HG03521 (cell line): ENCODE measurements around the gene AMER3.

Experiments used
- ATAC-seq: cut with Tn5 transposase; IDR thresholded peaks from one replicate; pipeline ENCODE4 v1.9.1; 2021; ENCODE audit warnings: mild to moderate bottlenecking, moderate library complexity; ENCODE audit not compliant: unreplicated experiment

AMER3 gene

DNA sequence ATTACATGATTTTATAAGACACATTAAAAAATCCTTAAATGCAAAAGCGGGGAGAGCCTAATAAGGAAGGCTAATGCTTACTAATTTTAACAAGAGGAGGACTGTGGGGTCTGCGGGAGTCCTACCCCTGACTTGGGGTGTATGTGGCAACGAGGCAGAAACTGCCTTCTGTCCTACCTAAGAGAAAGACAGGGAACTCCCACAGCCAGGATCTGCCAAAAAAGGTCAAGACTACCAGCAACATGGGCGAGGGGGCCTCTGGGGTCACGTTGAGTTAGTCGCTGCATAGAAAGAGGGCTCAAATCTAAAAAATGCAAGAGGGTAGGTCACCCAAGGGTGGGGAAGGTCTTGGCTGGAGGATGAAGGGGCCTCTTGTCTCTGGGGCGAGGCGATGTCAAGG lies 529 bp upstream of the AMER3 start:
- ATAC-seq: no peak

DNA sequence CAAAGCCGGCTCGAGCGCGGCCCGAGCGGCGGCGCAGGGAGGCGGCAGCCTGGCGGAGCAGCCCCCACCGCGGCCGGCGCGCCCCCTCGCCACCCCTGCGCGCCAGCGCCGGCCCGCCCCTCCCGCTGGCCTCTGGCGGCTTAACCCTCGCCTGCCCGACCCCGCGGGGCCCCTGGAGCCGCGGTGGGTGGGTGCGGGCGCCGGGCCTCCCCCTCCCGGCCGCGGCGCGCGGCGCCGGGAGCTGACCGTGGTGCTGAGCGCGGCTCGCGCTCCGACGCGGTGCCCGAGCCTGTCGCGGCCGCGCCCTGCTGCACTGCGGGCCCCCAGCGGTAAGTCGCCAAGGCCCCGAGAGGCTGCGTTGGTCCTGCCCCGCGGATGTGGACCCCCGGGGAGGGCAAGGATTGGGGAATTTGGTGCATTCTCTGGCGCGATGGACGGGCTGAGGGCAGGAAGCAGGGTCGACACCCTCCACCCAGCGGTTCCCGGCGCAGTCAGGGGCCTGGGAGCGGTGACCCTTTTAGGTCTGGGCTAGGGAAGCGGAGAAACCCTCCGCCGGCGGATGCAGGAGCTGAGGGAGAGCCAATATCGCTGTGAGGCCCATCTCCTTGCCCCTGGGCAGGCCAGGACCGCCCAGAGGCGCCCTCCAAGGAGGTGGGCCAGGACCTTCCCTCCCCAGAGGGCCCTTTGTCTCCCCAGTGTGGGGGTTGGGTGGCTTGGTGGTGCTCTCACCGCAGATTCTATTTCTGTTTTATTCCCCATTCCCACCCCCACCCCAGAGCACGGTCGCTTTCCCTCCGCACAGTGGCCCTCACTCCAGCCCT lies 923 bp downstream of the AMER3 start:
- no peak for ATAC-seq

DNA sequence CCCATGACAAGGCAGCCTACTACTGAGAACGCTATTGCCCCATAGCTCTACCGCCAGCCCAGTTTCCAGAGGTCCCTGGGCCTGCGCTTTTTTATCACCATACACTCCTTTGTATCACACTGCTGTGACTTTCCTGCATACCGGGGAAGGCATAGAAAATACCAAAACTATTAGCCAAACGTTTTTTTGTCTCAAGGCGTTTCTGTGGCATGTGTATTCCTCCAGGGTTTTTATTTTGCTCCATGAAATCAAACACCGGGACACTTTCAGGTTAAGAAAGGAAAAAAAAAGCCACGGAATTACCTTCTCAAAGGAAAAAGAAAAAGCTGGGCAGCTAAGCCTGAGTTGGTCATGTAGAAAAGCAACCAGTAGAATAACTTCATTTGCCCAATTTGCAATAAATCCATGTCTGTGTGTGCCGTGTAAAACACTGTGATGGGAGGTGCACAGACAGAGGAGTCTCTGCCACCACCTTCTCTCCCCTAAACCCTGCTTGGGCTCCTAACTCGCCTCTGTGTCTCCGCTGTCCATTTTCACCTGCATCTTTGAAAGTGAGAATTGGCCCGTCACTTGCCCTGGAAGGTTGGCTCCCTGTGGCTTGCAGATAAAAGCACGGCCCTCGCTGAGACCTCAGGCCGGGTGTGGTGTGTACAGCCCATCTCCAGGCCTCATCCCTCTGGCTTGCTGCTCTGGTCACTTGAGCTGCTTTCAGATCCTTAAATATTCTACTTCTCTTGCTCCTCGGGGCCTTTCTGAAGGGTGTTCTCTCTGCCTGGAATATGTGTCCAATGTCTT lies 1.7 kb downstream of the AMER3 start:
- ATAC-seq: no peak

DNA sequence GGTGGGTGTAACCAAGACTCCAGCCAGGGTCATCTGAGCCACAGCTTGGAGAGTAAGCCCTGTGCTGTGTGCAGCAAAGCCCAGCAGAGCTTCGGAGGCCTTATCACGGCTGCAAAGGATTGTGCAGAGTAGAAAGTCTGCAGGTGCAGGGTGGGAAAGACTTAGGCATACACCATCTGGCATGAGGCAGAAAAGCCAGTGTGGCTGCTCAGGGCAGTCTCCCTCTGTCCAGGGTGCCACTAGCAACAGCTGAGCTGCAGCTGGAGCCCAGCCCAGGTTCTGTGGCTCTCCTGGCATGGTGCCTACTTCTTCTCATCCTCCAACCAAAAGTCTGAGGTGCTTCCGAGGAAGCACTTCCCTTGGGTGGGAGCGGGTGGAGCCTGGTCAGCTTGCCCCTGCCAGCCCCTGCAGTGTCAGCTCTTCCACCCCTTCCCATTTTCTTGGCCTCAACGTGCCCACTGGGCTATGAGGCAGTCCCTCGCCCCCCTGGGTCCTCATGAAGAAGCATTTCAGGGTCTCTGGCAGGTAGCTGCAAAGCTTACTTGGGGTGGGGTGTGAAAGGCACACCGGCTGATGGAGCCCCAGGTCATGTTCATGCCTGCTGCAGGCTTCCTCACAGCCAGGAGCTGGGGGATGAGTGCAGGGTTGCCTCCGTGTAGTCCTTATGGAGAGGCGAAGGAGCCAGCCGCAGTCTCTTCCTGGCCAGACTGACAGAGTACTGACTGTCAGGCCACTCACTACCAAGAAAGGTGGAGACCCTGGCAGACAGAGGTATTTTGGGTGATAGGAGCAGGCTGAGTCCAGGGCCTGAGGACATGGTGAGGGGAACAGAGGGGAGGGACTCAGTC lies 4.8 kb downstream of the AMER3 start:
- no peak for ATAC-seq

DNA sequence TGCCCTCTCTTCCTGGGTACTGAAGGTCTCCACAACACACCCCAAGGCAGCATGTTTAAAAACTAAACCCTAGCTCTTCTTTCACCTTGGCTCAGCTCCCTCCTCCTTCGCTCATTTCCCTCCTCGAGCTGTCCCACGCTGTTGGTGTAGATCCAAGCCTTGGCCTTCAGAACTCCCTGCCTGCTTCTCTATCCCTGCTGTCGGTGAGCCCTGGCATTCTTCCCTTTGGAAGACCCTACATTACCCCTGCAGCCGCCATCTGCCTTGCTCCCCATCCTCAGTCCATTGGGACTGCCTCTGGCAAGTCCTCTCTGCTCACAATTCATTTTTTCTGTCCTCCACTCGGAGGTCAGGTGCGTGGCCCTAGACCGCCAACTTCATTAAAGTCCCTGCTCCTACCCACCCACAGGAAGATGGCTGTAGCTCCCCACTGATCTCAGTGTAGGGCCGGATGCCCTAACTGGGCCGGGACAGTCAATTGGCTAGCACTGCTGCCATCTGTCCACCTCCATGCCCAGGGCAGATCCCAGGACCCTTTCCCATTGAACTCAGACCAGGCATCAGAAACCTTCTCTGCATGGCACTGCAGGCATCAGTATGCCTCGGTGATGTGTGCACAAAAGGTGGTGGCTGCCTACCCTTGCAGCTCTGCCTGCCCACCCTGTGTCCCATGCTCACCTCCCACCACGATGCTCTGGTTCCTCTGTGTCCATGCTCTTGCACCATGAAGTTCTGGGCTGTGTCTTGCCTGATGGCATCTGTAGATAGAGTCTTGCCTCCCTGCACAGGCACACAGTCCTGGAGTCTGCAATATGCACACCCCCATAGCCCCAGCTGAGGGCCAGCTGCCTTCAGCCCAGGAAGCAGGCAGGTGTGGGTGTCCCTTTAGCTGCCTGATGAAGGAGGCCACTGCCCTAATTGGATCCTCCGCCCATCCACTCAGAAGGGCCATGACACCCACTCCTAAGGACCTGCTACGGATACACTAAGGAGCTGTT lies 5.7 kb downstream of the AMER3 start:
- no peak for ATAC-seq

DNA sequence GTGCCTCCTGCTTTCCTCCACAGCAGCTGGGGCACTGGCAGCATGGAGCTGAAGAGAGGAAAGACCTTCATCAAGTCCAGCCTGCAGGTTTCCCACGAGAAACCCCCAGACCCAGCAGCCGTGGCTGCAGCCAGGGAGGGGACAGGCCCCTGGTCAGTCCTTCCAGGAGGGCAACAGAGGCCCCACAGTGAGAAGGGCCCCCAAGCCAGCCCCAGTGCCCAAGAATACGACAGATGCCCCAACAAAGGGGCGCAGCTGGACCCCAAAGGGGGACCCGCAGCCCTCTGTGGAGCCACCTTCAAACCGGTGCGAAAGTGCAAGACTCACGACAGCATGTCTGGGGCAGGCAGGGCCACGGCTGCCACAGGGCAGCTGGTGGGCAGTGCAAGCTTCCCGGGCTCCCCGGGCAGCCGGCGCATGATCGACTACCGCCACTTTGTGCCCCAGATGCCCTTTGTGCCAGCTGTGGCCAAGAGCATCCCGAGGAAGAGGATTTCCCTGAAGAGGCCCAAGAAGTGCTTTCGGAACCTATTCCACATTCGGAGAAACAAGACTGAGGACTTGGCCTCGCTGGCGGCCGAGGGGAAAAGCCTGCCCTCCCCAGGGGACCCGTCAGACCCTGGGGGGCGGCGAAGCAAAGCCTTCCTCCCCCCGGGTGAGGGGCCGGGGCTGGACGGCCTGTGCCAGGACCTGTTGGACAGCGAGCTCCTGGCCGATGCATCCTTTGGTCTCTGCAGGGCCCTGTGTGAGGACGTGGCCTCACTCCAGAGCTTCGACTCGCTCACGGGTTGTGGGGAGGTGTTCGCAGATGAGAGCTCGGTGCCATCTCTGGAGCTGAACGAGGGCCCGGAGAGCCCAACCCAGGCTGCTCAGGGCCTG lies 6.9 kb downstream of the AMER3 start:
- no peak for ATAC-seq

DNA sequence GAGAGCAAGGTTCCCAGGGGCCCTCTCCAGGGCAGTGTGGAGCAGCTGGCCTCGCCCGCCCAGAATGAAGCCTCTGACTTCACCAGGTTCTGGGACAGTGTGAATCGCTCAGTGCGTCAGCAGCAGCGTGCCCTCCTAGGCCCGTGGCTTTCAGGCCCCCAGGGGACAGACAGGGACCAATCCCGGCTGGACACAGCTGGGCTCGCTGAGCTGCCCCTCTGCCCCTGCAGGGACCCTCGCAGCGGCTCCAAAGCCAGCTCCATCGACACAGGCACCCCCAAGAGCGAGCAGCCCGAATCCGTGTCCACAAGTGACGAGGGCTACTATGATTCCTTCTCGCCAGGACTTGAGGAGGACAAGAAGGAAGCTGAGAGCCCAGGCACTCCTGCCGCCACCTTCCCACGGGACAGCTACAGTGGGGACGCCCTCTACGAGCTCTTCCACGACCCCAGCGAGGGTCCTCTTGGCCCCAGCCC lies 7.6 kb downstream of the AMER3 start:
- ATAC-seq: no peak

DNA sequence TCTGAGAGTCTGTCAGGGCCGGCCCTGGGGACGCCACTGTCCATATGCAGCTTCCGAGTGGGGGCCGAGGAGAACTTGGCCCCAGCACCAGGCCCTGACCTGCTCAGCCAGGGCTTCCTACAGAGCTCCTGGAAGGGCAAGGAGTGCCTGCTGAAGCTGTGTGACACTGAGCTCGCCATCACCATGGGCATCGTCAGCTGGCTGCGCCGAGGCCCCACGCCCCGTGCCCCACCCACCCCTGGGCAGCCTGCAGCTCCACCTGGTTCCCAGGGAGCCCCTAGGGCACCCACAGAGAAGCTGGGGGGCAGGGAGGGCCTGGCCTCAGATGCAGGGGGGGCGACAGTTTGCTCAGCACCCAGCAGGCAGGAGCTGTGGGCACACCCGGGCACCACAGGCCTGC lies 8.1 kb downstream of the AMER3 start:
- no peak for ATAC-seq

DNA sequence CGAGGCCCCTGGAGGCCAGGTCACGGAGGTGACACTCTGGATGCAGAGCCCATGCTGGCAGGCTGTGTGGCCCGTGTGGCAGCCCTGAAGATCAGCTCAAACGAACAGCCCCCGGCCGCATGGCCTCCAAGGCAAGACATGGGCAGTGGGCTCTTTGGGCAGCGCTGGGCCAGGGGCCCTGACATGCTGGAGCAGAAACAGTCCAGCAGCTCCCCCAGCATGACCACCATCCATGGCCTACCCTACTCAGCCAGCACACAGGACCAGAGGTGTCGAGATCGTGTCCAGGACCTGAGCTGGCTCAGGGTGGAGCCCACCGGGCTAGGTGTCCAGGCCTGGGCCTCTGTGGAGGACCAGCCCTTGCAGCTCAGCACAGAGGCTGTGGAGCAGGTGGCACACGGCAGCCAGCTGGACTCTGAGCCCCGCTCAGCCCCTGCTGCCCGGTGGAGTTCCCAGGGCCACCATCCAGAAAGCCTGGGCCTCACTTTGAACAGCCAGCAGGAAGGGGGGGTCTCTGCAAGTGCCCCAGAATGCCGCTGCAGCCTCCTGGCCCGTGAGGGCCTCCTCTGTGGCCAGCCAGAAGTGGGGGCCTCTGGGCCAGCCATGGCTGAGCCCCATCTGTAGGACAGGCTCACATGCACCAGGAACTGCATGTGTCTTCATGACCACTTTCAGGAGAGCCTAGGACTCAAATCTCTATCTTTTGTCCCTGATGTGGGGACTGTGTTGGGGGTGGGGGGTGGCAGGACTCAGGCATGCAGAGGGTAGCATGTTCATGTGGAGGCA lies 8.9 kb downstream of the AMER3 start:
- no peak for ATAC-seq

DNA sequence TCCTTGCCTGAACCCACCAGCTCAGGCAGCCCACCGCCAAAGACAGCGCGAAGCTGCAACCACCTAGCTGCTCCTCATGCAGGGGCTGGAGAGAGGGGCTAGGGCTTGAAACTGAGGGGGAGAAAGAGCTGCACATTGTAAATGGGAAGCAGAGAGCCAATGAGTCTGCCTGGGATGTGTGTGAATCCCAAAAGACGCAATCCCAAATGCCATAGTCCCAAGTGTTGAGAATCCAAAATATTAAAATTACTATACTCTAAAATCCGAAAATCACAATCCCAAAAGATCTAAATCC lies 9.4 kb downstream of the AMER3 start:
- no peak for ATAC-seq

DNA sequence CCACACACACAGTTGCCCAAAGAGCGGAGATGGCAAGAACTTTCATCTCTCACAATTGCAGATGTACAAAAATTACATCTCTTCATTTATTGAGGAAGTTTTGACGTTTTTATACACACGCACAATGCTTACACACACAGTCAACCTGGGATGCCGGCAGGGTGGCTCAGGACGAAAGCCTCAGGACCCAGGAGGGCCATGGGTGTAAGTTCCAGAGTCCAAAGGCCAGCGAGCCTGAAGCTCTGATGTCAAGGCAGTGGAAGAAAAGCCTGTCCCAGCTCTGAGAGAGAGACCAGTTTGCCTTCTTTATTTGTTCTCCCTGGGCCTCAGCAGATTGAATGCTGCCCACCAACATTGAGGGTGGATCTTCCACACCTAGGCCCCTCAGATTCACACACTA lies 10.1 kb downstream of the AMER3 start:
- ATAC-seq: no peak

DNA sequence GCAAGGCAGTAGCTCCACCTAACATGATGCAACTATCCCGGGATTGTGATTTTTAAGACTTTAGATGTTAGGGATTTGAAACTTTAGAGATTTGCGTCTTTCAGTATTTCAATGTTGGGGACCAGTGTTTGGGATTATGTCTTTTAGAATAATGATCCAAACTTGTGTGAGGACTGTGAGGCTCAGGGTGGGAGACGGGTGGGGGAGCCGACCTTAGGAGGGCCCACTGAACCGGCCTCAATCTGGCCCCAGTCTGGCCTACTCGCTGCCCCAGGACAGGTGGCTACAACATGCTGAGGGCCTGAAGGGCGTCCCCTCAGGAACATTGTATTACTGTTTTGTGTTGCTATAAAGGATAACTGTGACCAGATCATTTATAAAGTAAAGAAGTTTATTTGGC lies 10.7 kb downstream of the AMER3 start:
- ATAC-seq: no peak

DNA sequence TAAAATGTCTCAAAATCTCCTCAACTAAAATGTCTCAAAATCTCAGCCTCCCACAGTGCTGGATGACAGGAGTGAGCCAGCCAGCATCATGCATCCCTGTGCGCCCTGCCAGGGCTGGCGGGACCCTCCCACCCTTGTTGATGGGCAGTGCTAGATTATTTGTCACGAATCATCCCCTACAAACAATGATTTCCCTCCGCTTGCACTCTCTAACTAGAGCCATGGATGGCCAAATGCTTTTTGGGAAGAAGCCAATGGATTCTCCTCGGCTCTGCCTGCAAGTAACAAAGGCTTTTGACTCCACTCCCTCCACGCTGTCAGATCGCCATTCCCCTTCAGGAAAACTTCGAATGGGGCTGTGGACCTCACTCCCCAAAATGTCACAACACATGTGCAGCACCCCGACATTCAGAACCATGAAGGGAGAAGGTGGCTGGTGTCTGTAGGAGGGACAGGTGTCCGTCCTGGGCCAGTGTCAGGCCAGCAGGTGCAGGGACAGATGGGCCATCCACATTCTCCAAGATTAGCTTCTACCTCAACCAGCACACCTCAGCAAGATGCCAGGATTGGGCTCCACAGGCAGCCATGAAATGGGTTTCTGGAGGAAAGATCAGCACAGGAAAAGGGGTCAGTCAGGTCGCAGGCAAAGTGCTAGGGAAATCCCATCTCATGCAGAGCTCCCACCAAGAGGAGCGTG lies 11.5 kb downstream of the AMER3 start:
- ATAC-seq: no peak

DNA sequence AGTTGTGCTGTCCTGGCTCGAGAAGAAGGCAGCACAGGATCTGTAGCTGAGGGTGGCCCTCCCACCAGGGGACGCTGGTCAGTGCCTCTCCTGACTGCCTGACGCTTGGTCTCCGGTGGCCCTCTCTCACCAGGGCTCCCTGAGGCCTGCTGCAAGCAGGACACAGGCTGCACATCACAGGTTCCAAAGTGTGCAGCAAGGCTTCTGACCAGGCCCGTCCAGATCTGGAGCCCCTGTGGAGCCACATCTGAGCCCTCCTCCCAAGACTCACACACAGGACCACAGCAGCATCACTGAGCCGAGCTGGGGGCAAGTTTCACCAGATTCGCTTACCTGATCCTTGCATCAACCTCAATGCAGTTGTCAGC lies 12.1 kb downstream of the AMER3 start:
- no peak for ATAC-seq

DNA sequence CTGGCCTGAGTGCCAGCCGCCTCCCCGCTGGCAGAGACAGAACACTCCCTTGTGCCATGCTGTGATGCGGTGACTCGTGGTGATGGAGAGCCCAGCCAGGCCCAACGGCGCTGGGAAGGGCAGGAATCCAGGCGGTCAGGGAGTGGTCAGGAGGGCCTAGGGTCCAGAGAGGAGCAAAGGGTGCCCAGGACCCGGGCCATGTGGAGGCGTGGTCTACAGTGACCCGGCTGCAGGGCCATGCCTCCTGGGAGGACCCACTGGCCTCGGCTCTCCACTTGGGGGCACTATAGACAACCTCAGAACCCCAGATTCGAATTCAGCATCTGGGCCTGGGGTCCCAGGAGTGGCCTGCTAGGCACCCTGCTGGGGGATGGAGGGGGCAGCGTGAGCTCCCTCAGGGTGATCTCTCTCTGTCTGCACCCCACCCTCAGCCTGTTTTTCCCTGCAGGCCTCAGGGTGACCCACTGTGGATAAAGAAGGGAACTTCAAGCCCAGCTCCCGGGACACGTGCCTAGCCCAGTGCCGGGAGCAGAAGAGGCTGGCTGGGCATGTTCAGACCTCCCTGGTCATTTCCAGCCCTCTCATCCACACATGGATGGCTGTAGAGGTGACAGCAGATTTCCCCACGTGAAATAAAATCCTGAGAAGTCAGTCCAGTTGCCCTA lies 13.0 kb downstream of the AMER3 start:
- ATAC-seq: no peak

DNA sequence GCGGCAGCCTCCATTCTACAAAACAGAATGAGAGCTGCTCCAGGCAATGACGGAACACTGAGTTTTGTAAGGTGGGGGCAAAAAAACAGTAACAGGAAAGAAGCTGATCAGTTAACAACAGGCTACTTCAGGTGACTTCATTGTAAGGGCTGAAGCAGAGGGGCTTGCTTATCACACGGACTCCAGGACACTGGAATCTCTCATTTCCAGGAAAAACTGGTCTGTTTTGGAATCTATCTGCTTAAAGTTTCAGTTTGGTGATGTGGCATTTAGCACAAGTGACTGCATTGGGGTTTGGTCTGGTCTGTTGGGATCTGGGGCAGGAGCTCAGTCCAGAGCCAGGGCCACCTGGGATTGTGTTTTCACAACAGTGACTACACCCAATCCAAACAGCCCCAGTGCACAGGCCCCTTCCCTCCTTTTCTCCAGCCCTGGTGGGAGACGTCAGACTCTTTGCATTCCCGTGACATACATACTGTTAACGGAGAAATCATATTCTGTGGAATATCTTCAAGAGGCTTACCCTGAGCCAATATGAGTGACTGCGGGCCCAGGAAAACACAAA lies 14.1 kb downstream of the AMER3 start:
- no peak for ATAC-seq

DNA sequence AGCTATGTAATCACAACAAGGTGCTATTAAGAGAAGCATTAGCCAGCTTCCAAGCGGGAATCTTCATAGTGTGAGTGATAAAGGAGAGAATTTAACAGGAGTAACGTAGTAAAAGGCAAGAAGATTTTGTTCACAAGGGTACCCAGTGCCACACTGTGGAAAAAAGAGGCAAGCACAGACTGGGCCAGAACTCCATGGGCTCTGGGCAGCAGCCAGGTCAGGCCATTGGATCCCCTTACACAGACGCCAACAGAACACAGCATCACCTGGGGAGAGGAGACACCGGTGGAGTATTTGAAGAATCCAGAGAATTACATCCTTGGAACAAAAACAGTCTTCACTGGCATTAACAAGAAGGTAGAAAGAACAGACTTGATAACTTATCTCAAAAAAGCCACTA lies 21.2 kb downstream of the AMER3 start:
- ATAC-seq: no peak
